Islet of Langerhans (tissue), 1 donor: ENCODE measurements around the gene PRICKLE2.

Experiments used
- FAIRE-seq: peaks from one replicate; lab custom pipeline; 2011; peaks lifted over from hg19 to GRCh38; lab: Jason Lieb, UNC

The PRICKLE2 gene

DNA sequence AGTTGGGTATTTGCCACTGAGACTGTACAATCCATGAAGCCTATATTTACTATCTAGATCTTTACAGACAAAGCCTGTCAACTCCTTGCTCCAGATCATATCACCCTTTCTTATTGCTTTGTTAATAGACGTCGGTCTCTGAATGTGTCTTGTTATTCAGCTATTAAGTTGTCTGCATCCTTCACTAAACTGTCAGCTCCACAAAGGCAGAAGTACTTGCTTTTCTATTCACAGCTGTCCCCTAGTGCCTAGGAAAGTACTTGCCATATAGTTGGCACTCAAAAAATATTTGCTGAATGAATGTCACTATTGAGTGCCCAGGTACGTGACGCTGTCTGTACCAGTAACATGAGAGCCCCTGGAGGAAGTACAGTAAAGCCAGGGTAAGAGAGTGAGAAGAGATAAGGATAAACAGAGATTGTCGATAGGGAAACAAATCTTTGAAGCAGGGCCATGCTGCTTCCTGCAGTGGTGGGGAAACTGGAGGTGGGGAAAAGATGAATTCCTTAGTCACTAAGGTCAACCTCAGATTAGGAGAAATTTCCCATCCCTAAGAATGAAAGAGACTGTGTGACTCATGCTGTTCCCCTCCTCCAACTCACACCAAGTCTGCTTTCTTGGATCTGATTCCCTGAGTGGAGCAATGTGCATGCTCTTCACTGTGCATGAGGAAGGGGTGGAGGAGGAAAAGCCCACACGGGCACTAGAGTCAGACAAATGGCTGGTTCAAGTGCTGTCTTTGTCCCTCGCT lies 36.3 kb downstream of the PRICKLE2 start:
- no peak for FAIRE-seq

DNA sequence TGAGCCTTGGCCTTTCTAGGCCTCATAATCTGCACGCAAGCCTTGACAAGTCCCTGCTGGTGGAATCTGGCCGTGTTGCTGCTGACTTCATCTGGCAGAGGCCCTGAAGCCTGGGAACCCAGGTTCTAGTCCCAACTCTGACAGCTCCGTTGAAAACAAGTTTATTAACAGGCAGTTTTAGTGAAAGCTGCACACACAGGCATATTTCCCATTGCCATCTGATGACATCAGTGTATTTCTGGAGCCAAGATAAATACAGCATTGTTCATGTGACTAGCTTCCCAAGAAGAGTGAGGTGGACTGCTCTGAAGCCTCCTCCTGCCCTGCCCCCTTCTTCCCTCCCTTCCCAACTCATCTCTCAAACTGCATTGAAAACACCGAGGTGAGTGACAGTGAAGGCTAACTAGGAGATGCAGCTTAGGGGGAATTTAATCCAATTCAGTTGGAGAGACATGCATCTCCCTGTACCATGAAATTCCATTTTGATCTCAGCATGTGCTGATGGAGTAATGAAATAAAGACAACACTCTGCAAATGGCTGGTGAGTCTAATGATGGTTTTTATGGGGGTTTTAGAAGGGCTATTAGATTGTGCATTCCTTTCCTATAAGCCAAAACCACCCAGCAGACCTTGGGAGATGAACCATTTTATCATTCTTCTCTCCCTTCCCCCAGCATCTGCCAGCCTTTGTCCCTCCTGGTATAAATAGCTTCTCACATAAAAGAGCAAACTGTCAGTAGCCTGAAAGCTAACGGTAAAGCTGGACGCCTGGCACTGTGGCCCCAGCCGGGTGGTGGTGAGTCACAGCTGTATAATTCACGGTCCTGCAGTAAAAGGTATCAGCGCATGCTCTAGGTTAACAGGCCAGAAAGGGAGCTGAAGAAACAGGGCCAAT lies 38.0 kb downstream of the PRICKLE2 start:
- peak; percentile 89 for FAIRE-seq

GRCh38 chr3:64186667-64187064 lies 38.6 kb downstream of the PRICKLE2 start:
- FAIRE-seq = no peak

DNA sequence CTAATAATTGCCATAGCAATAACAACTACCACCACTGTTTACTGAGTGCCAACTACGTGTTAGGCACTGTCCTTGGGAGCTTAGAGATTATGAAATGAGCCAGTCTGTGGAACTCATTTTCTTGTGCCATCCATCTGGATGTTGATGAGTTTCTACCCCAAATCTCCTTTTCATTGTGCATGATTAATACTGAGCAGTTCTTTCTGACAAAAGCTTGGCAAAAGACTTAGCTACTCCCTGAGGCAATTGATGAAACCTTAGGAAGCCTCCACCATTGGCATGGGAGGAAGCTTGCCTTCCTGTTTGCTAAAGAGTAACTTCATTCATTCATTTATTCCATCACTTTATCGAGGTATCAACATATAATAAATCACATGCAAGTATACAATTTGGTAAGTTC lies 39.8 kb downstream of the PRICKLE2 start:
- FAIRE-seq = no peak

DNA sequence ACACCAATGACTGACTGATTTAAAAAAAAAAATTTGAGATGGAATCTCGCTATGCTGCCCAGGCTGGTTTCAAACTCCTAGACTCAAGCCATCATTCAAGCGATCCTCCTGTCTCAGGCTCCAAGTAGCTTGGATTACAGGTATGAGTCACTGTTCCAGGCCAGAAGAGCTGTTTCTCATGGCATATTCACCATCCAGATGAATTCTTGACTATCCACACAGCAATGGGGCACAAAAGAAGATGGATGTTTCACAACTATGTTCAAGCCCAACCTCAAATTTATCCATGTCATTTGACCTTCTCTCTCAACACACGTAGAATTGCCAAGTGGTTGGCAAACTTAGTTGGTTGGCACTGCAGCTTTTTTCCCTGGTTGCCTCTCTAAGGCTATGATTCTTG lies 40.6 kb downstream of the PRICKLE2 start:
- FAIRE-seq = no peak

DNA sequence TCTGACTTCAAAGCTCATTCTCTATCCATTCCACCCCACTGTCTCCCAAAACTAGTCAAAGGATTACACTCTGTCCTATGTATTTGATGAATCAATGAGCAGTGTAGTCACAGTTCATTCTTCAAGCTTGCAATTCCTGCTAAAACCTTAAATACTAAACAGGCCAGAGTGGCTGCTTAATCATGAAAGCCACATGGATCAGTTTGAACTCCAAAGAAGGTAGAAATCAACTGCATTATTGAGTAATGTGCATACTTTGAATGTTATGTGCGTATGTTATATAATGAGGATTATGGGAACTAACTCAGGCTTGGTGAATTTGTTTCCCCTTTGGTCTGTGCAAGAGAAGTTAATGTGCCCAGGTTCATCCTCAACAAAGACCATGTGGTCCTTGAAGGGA lies 45.4 kb downstream of the PRICKLE2 start:
- no peak for FAIRE-seq

GRCh38 chr3:64179249-64179648 lies 46.0 kb downstream of the PRICKLE2 start:
- FAIRE-seq = no peak

DNA sequence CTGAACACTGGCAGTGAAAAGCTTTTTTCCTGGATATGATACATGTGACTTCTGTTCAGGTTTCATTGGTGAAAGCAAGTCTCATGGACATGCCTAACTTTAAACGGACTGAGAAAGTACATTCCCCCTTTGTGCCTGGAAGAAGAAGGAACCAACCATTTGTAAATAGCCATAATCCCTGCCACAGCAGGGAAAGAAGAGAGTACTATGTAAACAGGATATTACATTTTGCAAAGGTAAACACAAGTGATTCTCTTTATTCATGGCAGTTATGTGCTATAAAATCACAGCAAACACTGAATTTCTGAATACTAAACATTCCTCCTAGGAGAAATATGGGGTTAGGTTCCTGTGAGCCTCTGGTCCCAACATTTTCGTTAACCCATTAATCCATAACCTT lies 46.8 kb downstream of the PRICKLE2 start:
- FAIRE-seq = no peak

GRCh38 chr3:64176461-64176996 lies 48.7 kb downstream of the PRICKLE2 start:
- no peak for FAIRE-seq

GRCh38 chr3:64174328-64174727 lies 50.9 kb downstream of the PRICKLE2 start:
- no peak for FAIRE-seq

- FAIRE-seq = no peak
Measured at GRCh38 chr3:64173563-64173962, 51.7 kb downstream of the PRICKLE2 start.

GRCh38 chr3:64170270-64170669 lies 55.0 kb downstream of the PRICKLE2 start:
- no peak for FAIRE-seq

DNA sequence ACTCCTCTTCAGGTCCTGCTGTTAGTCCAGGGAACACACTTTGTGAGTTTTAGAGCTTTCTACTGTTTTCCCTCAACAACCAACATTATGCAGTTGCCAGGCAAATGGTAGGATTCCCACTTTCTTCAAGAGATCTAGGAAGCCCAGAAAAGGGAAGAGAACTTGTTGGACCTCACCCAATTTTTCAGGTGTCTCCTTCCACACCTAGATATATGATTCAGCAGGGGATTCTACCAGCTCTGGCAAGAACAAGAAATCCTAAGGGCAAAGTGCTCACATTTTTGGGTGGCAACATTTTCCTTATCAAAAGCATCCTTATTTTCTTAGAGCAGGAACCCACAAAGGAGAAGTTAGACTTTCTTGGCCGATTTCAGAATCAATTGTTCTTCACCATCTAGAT lies 57.4 kb downstream of the PRICKLE2 start:
- FAIRE-seq = no peak

DNA sequence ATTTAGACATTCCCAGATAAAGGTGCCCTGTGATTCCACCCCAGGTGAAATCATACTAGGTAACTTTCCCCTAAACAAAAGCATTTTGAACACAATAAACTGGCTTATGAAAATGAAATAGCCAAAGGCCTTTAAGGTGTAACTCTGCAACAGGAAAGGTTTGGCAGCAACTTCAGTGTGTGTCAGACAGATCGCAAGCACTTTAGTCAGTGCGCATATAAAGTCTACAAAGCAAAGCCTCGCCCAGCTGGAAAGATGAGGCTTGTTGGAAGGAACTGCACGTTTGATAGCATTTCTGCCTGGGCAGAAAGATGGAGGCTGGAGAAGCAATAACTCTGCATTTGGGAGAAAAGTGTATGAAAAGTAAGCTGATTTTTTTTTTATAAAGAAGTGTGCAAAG lies 57.9 kb downstream of the PRICKLE2 start:
- no peak for FAIRE-seq

DNA sequence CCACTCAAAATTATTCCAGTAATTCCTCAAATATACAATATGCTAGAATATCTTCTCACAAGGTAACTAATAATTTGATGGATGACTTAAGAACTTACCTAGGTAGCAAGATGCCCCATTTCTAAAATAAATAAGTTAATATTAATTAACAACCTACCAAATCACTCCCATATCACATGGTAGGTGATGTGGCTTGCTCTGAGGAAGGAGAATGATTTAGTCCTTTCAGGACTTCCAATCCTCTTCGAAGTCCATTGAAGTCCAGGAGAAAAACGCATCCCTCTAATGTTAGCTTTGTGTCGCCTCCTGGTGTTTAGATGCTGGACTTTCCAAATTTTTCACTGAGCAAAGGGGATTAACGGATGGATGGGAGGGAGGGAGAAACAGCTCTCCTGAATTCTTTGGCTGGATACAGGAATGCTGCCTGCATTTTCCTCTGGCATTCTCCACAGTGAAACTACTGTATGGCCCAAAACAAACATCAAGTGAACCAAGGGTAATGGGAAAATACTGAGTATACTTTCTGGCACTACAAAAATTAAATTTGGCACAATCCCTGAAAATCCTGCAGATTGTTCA lies 58.6 kb downstream of the PRICKLE2 start:
- FAIRE-seq = no peak

- FAIRE-seq = no peak
Measured at GRCh38 chr3:64164349-64164748, 60.9 kb downstream of the PRICKLE2 start.

GRCh38 chr3:64163755-64164148 lies 61.5 kb downstream of the PRICKLE2 start:
- no peak for FAIRE-seq

DNA sequence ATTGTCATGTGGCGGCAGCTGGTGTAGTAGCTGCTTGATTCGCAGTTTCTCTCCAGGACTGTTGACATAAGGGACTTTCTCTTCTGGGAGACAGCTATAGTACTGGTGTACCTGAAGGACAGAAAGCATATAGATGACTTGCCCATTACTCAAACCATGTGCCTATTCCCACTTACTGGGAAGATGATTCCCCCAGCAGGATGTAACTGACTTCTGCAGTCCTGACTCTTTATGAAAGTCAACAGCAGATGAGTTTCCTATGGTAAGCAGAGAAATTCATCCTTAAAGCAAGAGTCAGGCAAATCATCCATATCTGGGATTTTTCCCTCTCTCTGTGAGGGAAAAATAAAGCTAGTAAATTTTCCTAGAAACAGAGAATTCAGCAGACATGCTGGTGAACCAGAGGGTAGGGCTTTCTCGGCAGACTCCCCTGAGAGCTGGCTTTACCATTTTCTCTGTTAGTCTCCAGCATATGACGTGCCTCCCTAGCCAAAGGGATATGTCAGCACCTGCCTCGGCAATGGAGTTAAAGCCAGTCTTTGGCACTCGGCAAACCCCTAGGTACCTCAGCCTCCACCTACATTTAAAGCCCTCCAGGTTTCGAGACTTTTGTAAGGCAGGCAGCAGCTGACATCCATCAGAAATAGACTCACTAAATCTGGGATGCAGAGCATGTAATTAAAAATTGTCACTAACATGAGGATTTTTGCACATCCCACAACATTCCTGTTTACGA lies 62.1 kb downstream of the PRICKLE2 start:
- FAIRE-seq = no peak

- no peak for FAIRE-seq
Measured at GRCh38 chr3:64161481-64161952, 63.7 kb downstream of the PRICKLE2 start.

DNA sequence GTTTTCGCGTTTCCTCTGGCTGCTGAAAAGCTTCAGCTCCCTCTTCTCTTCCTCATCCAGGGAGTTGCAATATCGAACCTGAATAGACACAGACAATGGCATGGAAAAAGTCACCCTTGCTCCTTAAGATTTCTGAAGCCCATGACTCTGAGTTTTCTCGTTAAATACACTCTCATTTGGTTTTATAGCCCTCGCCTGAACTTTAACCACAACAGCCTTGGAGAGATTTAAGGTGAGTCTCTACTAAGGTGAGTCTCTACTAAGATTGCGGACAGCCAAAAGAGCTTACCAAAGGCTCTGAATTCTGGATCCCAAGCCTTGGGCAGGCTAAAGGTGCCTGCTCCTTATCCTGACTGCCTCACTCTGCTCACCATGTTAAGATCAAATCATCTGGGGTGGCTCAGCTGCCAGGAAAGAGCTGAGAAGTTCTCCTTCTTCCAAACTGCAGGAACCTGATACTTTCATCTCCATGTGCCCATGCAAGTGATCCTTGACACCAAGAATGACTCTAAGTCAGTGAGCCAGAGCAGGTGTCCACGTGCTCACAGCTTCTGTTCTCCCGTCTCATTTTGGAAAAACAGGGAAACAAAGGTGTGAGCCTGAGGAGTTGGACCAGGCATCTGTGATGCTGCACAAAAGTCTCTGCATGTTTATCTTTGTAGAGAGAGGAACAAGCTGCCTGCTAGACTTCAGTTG lies 65.1 kb downstream of the PRICKLE2 start:
- FAIRE-seq = no peak

- no peak for FAIRE-seq
Measured at GRCh38 chr3:64158334-64158733, 66.9 kb downstream of the PRICKLE2 start.
